Ascending aorta (tissue), 2 donors: Measurements from ENCODE around the gene ZGRF1. TPM values are rescaled to one million over a fixed set of nuclear protein-coding genes. Genes with fewer than 3 reads are reported as not detected.

Experiments
- DNase-seq, 2 donors: peaks; one replicate each; pipeline ENCODE4 v3.0.0-alpha.2; 2019; ENCODE audit warnings: low spot score in 2 of 2
- H3K27ac ChIP-seq, 2 donors: fragments of 200-600 bp; sonication (generic); one replicate each; pipeline ENCODE4 v1.5.1; 2016 to 2017; ENCODE audit warnings: mild to moderate bottlenecking in 1 of 2
- H3K27me3 ChIP-seq: fragments of 200-600 bp; sonication (generic); one replicate; pipeline ENCODE4 v1.5.1; 2017
- H3K36me3 ChIP-seq, 2 donors: fragments of 200-600 bp; sonication (generic); one replicate each; pipeline ENCODE4 v1.5.1; 2016
- H3K4me1 ChIP-seq, 2 donors: fragments of 200-600 bp; sonication (generic); one replicate each; pipeline ENCODE4 v1.5.1; 2016 to 2017; ENCODE audit warnings: mild to moderate bottlenecking in 1 of 2
- H3K4me3 ChIP-seq, 2 donors: fragments of 200-600 bp; sonication (generic); one replicate each; pipeline ENCODE4 v1.5.1; 2016 to 2017; ENCODE audit warnings: mild to moderate bottlenecking in 1 of 2
- H3K9me3 ChIP-seq, 2 donors: fragments of 200-600 bp; sonication (generic); one replicate each; pipeline ENCODE4 v1.5.1; 2016
- CTCF ChIP-seq, 3 experiments: fragments of 200-600 bp in 2 of 3; fragments of 450-650 bp in 1 of 3; sonication (generic) in 2 of 3; IDR thresholded peaks; one replicate each; pipeline ENCODE4 v1.5.1; 2016 to 2019; ENCODE audit warnings: antibody characterized with exemption in 3 of 3, mild to moderate bottlenecking in 1 of 3, moderate library complexity in 1 of 3
- intact Hi-C: fragments of 100-400 bp; cut with DNase I; formaldehyde crosslinking; loops from one replicate; pipeline ENCODE4 v1.15.1; 2023
- total RNA-seq: library from RNA; depleted of rRNA; stranded (reverse); fragments of >200 nt; gene quantifications from one replicate; pipeline ENCODE4 v1.1.0, GENCODE V29; 2016

The ZGRF1 gene
- total RNA-seq, 1 donor from 2014 or later, result 0.11 TPM

- Histone ChIP-seq H3K27ac (no peak within 1 kb of the TSS), H3K9me3 (no peaks in the 10 kb centered on the region), H3K4me3 (peak within 1 kb of the TSS; percentile 64), H3K4me1 (peaks cover 5 to 17% of the 10 kb centered on the region in 2 donors), H3K27me3 (peaks cover 55% of the 10 kb centered on the region), H3K36me3 (no peaks in the 10 kb centered on the region)
- TF ChIP-seq CTCF (IDR thresholded peaks at IDR 0.05), result no peak
- DNase-seq, result no peak
- intact Hi-C loops, result loop anchor here (5.0 kb wide), 1 partner anchor 284 kb away; the partner anchor contains the start of gene AP1AR
Observed at GRCh38 chr4:112516066-112516470, 120.6 kb downstream of the ZGRF1 start, which contains the start of gene NEUROG2. Gene NEUROG2 (minus strand): TSS chr4:112516180. CDS start chr4:112515475, 705 bp downstream.

DNA sequence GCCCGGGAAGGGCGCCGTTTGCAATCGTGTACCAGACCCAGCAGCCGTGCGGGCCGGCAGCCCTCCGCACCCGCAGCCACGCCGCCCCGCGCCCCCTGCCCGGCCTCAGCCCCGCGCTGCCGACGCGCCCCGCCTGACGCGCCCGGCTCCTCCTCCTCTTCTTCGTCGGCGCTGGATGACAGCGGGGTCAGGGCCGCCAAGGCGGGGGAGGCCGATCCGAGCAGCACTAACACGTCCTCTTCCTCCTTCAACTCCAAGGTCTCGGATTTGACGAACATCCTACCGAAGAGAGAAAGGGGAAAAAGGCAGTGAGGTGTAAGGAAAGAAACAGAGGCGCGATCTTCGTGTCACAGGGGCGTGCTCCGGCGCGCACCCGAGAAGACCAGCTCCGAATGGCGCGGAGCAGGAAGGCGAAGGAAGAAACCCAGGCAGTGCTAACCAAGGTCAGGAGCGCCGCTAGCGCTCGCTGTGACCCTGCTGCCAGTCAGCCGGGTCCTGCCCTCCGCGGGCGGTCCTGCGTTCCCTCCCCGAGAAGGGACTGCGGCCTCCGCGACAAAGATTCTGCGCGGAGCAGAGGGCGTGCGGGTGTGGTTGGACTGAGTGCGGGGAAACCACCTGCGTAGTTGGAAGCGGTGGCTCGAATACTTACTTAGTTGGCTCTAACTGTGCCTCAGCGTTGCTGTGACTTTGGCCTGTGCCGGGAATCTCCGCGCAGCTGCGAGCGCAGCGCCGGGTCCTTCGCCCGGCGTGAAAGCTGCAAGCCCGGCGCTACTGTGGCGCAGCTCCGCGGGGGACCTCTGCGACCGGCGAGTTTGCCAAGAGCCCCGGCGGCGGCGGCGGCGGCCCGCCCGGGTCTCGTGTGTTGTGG is 121.3 kb downstream of the ZGRF1 start:
- no peak overlapping the region for H3K27ac ChIP-seq
- no peak for DNase-seq
- H3K4me1 ChIP-seq, result peaks cover 10 to 23% of the 10 kb centered on the region in 2 donors
- H3K9me3 ChIP-seq, result no peaks in the 10 kb centered on the region
- H3K4me3 ChIP-seq, result peak overlapping the region; percentile 64
- peaks cover 57% of the 10 kb centered on the region for H3K27me3 ChIP-seq
- intact Hi-C loops, result loop anchor here (5.0 kb wide), 1 partner anchor 283 kb away; the partner anchor contains the start of gene AP1AR
- no peaks in the 10 kb centered on the region for H3K36me3 ChIP-seq
- no peak for TF ChIP-seq CTCF (IDR thresholded peaks at IDR 0.05)

GRCh38 chr4:112514647-112515197 is 122.0 kb downstream of the ZGRF1 start:
- Histone ChIP-seq H3K4me3 (peak overlapping the region; percentile 64), H3K36me3 (no peaks in the 10 kb centered on the region), H3K4me1 (peaks cover 12 to 30% of the 10 kb centered on the region in 2 donors), H3K27me3 (peaks cover 52% of the 10 kb centered on the region), H3K27ac (no peak overlapping the region), H3K9me3 (no peaks in the 10 kb centered on the region)
- no peak for TF ChIP-seq CTCF (IDR thresholded peaks at IDR 0.05)
- no peak for DNase-seq
- intact Hi-C loops, result loop anchor here (5.0 kb wide), 1 partner anchor 282 kb away; the partner anchor contains the start of gene AP1AR

- Histone ChIP-seq H3K36me3 (no peaks in the 10 kb centered on the region), H3K9me3 (no peaks in the 10 kb centered on the region), H3K27me3 (peaks cover 48% of the 10 kb centered on the region), H3K4me1 (peaks cover 12 to 36% of the 10 kb centered on the region in 2 donors), H3K4me3 (peak overlapping the region in 1 of 2 donors; percentile 64), H3K27ac (no peak overlapping the region)
- TF ChIP-seq CTCF (IDR thresholded peaks at IDR 0.05), result no peak
- intact Hi-C loops, result no loop called here
- no peak for DNase-seq
Observed at GRCh38 chr4:112513971-112514646, 122.6 kb downstream of the ZGRF1 start.

- Histone ChIP-seq H3K36me3 (no peaks in the 10 kb centered on the region), H3K4me1 (peaks cover 12 to 37% of the 10 kb centered on the region in 2 donors), H3K27ac (no peak overlapping the region), H3K9me3 (no peaks in the 10 kb centered on the region), H3K4me3 (no peak overlapping the region), H3K27me3 (peaks cover 29% of the 10 kb centered on the region)
- TF ChIP-seq CTCF (IDR thresholded peaks at IDR 0.05), result no peak
- no peak for DNase-seq
- intact Hi-C loops, result no loop called here
Observed at GRCh38 chr4:112511803-112512118, 124.9 kb downstream of the ZGRF1 start.
